SK-N-SH (cell line): ENCODE data around the gene MED15. TPM values are rescaled to one million over a fixed set of nuclear protein-coding genes. Genes with fewer than 3 reads are reported as not detected.

Experiments used
- CTCF ChIA-PET: fragments of 300-600, 350-600 bp; formaldehyde crosslinking; extraction: SDS; loops from one replicate; lab custom pipeline; 2021; lab: Yijun Ruan, JAX
- POLR2A ChIA-PET: fragments of 350-600 bp; sonication (Branson Sonifier 250); formaldehyde crosslinking; extraction: SDS; loops from one replicate; lab custom pipeline; 2020; ENCODE audit warnings: antibody characterized with exemption, inconsistent platforms; lab: Yijun Ruan, JAX
- DNase-seq: peaks from one replicate; pipeline ENCODE4 v3.0.0; 2012
- H2AFZ ChIP-seq: fragments of 200-600 bp; sonication (generic); 2 replicates; pipeline ENCODE4 v1.8.1; 2016; ENCODE audit warnings: antibody characterized with exemption, mild to moderate bottlenecking, low read depth
- H3F3A ChIP-seq: fragments of 200-600 bp; sonication (generic); replicated peaks from 2 replicates; pipeline ENCODE3; 2016; ENCODE audit warnings: antibody characterized with exemption, mild to moderate bottlenecking; ENCODE audit not compliant: insufficient read depth
- H3K27ac ChIP-seq, 2 experiments: fragments of 200-500 bp in 1 of 2; fragments of 200-600 bp in 1 of 2; sonication (Bioruptor generic) in 1 of 2; sonication (generic), shearing (Covaris generic) in 1 of 2; 2 replicates each; pipeline versions ENCODE4 v1.5.1 to v1.6.1; 2014 to 2016; ENCODE audit warnings: low read depth in 2 of 2, inconsistent platforms in 1 of 2, low read length in 1 of 2, mild to moderate bottlenecking in 1 of 2, mixed read lengths in 1 of 2
- H3K27me3 ChIP-seq: fragments of 200-600 bp; sonication (generic), shearing (Covaris generic); 2 replicates; pipeline ENCODE4 v1.6.1; 2016; ENCODE audit warnings: mixed run types; ENCODE audit not compliant: insufficient read depth
- H3K36me3 ChIP-seq, 2 experiments: fragments of 200-500 bp in 1 of 2; fragments of 200-600 bp in 1 of 2; sonication (Bioruptor generic) in 1 of 2; sonication (generic) in 1 of 2; replicated peaks in 1 of 2; 2 replicates each; pipeline versions ENCODE3 to v1.5.1; 2014 to 2016; ENCODE audit warnings: low read length in 1 of 2, mild to moderate bottlenecking in 1 of 2; ENCODE audit not compliant: insufficient read depth in 2 of 2, control insufficient read depth in 1 of 2
- H3K4me1 ChIP-seq, 2 experiments: fragments of 200-500 bp in 1 of 2; fragments of 200-600 bp in 1 of 2; sonication (Bioruptor generic) in 1 of 2; sonication (generic), shearing (Covaris generic) in 1 of 2; 2 replicates each; pipeline versions ENCODE4 v1.5.1 to v1.6.1; 2014 to 2016; ENCODE audit warnings: low read depth in 1 of 2, low read length in 1 of 2, mixed run types in 1 of 2; ENCODE audit not compliant: insufficient read depth in 2 of 2, control insufficient read depth in 1 of 2
- H3K4me2 ChIP-seq: fragments of 200-600 bp; sonication (generic), shearing (Covaris generic); 2 replicates; pipeline ENCODE4 v1.6.1; 2017; ENCODE audit warnings: mixed run types
- H3K4me3 ChIP-seq, 2 experiments: fragments of 200-500 bp in 1 of 2; fragments of 200-600 bp in 1 of 2; sonication (Bioruptor generic) in 1 of 2; sonication (generic), shearing (Covaris generic) in 1 of 2; 2 replicates each; pipeline versions ENCODE4 v1.5.1 to v1.8.1; 2014 to 2016; ENCODE audit warnings: low read depth in 2 of 2, inconsistent platforms in 1 of 2, low read length in 1 of 2, mild to moderate bottlenecking in 1 of 2, mixed read lengths in 1 of 2, moderate library complexity in 1 of 2
- H3K79me2 ChIP-seq: fragments of 200-600 bp; sonication (generic); 2 replicates; pipeline ENCODE4 v1.8.1; 2017; ENCODE audit warnings: mild to moderate bottlenecking; ENCODE audit not compliant: insufficient read depth
- H3K9ac ChIP-seq: fragments of 200-600 bp; sonication (generic); 2 replicates; pipeline ENCODE4 v1.6.1; 2017; ENCODE audit warnings: mixed run types
- H3K9me2 ChIP-seq: fragments of 200-600 bp; sonication (generic); 2 replicates; pipeline ENCODE4 v1.6.1; 2017; ENCODE audit warnings: mixed run types
- H3K9me3 ChIP-seq: fragments of 200-600 bp; sonication (generic); 2 replicates; pipeline ENCODE4 v1.6.1; 2017; ENCODE audit warnings: mixed run types, mild to moderate bottlenecking, moderate library complexity
- H4K20me1 ChIP-seq: fragments of 200-600 bp; sonication (generic); 2 replicates; pipeline ENCODE4 v1.6.1; 2017; ENCODE audit warnings: mild to moderate bottlenecking, mixed run types; ENCODE audit not compliant: insufficient read depth
- EZH2phosphoT487 ChIP-seq: fragments of 200-600 bp; sonication (generic); IDR thresholded peaks from 2 replicates; pipeline ENCODE4 v1.6.1; 2017; ENCODE audit warnings: low read depth, mixed run types, mild to moderate bottlenecking, antibody characterized with exemption, moderate library complexity, borderline replicate concordance
- FOSL2 ChIP-seq: IDR thresholded peaks from 2 replicates; pipeline ENCODE4 v1.4.0; 2012; ENCODE audit warnings: low read depth, mild to moderate bottlenecking, moderate library complexity, borderline replicate concordance
- GABPA ChIP-seq: IDR thresholded peaks from 2 replicates; pipeline ENCODE4 v1.4.0; 2012; ENCODE audit warnings: low read depth, mild to moderate bottlenecking
- JUND ChIP-seq: IDR thresholded peaks from 2 replicates; pipeline ENCODE4 v1.4.0; 2012
- MEF2A ChIP-seq: IDR thresholded peaks from 2 replicates; pipeline ENCODE4 v1.4.0; 2012; ENCODE audit warnings: low read depth, borderline replicate concordance
- MXI1 ChIP-seq: IDR thresholded peaks from 2 replicates; pipeline ENCODE4 v1.6.1; 2012; ENCODE audit warnings: mild to moderate bottlenecking, low read depth, low read length, improper control_type of control experiment
- NFIC ChIP-seq: IDR thresholded peaks from 2 replicates; pipeline ENCODE4 v1.4.0; 2012; ENCODE audit warnings: borderline replicate concordance
- POLR2AphosphoS5 ChIP-seq: IDR thresholded peaks from 2 replicates; pipeline ENCODE4 v1.6.1; 2012; ENCODE audit warnings: low read depth, low read length
- RCOR1 ChIP-seq: fragments of 150-350 bp; IDR thresholded peaks from 2 replicates; pipeline ENCODE4 v1.6.1; 2017; ENCODE audit warnings: antibody characterized with exemption, low read length
- RXRA ChIP-seq: IDR thresholded peaks from 2 replicates; pipeline ENCODE4 v1.4.0; 2012; ENCODE audit warnings: low read depth, mild to moderate bottlenecking, borderline replicate concordance
- YY1 ChIP-seq: IDR thresholded peaks from 2 replicates; pipeline ENCODE4 v1.4.0; 2012; ENCODE audit warnings: low read depth, mild to moderate bottlenecking
- WGBS: methylation state at CpG from one replicate; pipeline ENCODE4 v1.1.6; 2017; ENCODE audit warnings: low lambda C conversion rate; 5-methylcytosine and 5-hydroxymethylcytosine counted together
- polyA plus RNA-seq, 3 experiments: library from polyadenylated mRNA; depleted of rRNA; stranded (reverse); fragments of >200 nt; gene quantifications; 2 replicates each; pipeline ENCODE4 v1.2.3, GENCODE V29; 2012
- TF ChIP-seq, protein P1 (sequence below): IDR thresholded peaks from 2 replicates; pipeline ENCODE4 v1.6.1; 2012; ENCODE audit warnings: mild to moderate bottlenecking, low read depth, low read length, moderate library complexity
- TF ChIP-seq, protein P2 (sequence below): IDR thresholded peaks from 2 replicates; pipeline ENCODE4; 2012

The MED15 gene
- polyA plus RNA-seq, 1 of the 3 experiments (the other 2 are of a cell fraction): 45.1 TPM

DNA sequence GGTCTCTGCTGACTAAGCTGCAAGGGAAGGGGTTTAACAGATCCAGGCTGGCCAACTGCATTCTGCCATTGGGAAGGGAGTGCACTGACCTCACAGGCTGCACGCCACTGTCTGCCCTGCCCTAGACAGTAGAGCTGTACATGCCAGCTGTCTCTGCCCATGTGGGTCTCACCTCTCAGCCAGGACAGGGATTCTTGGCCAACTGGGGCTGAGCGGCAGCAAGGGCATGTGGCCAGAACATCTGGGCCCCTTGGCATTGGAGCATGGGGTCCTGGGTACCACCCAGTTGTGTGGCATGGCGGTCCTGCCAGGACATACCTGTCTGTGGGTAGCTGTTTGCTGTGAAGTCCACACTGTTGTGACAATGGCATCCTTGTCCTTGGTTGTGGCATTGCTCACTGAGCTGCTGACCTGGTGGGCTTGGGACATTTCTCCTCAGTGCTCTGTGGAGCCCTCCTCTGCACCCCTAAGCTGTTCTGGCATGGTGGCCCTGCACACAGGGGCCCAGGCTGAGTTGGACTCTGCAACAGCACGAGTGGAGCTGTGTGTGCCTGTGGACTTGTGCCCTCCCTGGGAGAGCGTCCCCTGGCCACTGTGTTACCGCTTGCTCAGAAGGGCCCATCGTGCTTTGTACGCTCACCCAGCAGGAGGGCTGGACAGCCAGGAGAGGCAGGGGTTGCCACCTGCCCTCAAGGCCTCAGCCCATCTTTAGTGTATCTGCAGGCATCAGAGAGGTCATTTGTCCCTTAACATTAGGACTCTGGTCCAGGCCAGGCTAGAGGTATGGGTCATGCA is 46.7 kb downstream of the MED15 start:
- H3K9ac ChIP-seq: no peak overlapping the region
- 80% methylated on average over 1 of the region's 8 CpGs for WGBS
- H3K4me3 ChIP-seq: no peak overlapping the region
- H3K9me3 ChIP-seq: no peaks in the 10 kb centered on the region
- H3K9me2 ChIP-seq: no peaks in the 10 kb centered on the region
- POLR2A ChIA-PET: interaction anchor here (0.5 kb wide), 1 partner anchor 351 kb away, joined by 3 read pairs; no protein-coding TSS in a partner anchor
- TF ChIP-seq EZH2phosphoT487 (no peak), GABPA (no peak), YY1 (no peak), NFIC (no peak), POLR2AphosphoS5 (no peak), MEF2A (no peak), RCOR1 (no peak), RXRA (no peak), MXI1 (no peak), JUND (no peak), FOSL2 (no peak)
- TF ChIP-seq, protein P1, sequence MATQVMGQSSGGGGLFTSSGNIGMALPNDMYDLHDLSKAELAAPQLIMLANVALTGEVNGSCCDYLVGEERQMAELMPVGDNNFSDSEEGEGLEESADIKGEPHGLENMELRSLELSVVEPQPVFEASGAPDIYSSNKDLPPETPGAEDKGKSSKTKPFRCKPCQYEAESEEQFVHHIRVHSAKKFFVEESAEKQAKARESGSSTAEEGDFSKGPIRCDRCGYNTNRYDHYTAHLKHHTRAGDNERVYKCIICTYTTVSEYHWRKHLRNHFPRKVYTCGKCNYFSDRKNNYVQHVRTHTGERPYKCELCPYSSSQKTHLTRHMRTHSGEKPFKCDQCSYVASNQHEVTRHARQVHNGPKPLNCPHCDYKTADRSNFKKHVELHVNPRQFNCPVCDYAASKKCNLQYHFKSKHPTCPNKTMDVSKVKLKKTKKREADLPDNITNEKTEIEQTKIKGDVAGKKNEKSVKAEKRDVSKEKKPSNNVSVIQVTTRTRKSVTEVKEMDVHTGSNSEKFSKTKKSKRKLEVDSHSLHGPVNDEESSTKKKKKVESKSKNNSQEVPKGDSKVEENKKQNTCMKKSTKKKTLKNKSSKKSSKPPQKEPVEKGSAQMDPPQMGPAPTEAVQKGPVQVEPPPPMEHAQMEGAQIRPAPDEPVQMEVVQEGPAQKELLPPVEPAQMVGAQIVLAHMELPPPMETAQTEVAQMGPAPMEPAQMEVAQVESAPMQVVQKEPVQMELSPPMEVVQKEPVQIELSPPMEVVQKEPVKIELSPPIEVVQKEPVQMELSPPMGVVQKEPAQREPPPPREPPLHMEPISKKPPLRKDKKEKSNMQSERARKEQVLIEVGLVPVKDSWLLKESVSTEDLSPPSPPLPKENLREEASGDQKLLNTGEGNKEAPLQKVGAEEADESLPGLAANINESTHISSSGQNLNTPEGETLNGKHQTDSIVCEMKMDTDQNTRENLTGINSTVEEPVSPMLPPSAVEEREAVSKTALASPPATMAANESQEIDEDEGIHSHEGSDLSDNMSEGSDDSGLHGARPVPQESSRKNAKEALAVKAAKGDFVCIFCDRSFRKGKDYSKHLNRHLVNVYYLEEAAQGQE: no peak
- TF ChIP-seq, protein P2, sequence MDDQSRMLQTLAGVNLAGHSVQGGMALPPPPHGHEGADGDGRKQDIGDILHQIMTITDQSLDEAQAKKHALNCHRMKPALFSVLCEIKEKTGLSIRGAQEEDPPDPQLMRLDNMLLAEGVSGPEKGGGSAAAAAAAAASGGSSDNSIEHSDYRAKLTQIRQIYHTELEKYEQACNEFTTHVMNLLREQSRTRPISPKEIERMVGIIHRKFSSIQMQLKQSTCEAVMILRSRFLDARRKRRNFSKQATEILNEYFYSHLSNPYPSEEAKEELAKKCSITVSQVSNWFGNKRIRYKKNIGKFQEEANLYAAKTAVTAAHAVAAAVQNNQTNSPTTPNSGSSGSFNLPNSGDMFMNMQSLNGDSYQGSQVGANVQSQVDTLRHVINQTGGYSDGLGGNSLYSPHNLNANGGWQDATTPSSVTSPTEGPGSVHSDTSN: no peak
- DNase-seq: no peak
- H3K4me2 ChIP-seq: no peak overlapping the region
- no peaks in the 10 kb centered on the region for H3K27me3 ChIP-seq
- no peak overlapping the region for H2AFZ ChIP-seq
- CTCF ChIA-PET: interaction anchor here (0.8 to 9.6 kb wide), 3 partner anchors 12 to 18 kb away, joined by 3 to 103 read pairs (median 4); no protein-coding TSS in a partner anchor
- H3K79me2 ChIP-seq: peaks cover 100% of the 10 kb centered on the region
- peaks cover 55% of the 10 kb centered on the region for H4K20me1 ChIP-seq
- peaks cover 22 to 37% of the 10 kb centered on the region in 2 experiments; a peak in 3 of 4 replicates for H3K4me1 ChIP-seq
- peaks cover 62 to 64% of the 10 kb centered on the region in 2 experiments for H3K36me3 ChIP-seq
- H3K27ac ChIP-seq: no peak overlapping the region; a peak in 1 of 4 replicates
- peaks cover 4% of the 10 kb centered on the region for H3F3A ChIP-seq
